Sigmoid colon (tissue), 7 donors: ENCODE measurements around the gene UVRAG. TPM values are rescaled to one million over a fixed set of nuclear protein-coding genes. Genes with fewer than 3 reads are reported as not detected.

Source experiments
- DNase-seq: peaks from one replicate; pipeline ENCODE4 v3.0.0-alpha.2; 2019
- H3K27ac ChIP-seq, 4 donors: fragments of 200-600 bp; sonication (generic); one replicate each; pipeline ENCODE4 v1.5.1; 2016 to 2019; ENCODE audit warnings: mild to moderate bottlenecking in 1 of 4
- H3K27me3 ChIP-seq, 3 donors: fragments of 200-600 bp; sonication (generic); one replicate each; pipeline ENCODE4 v1.5.1; 2019; ENCODE audit warnings: mild to moderate bottlenecking in 1 of 3
- H3K36me3 ChIP-seq, 4 donors: fragments of 200-600 bp; sonication (generic); one replicate each; pipeline ENCODE4 v1.5.1; 2016 to 2019
- H3K4me1 ChIP-seq, 4 donors: fragments of 200-600 bp; sonication (generic); one replicate each; pipeline ENCODE4 v1.5.1; 2017 to 2019
- H3K4me3 ChIP-seq, 4 donors: fragments of 200-600 bp; sonication (generic); one replicate each; pipeline ENCODE4 v1.5.1; 2017 to 2019; ENCODE audit warnings: mild to moderate bottlenecking in 2 of 4, moderate library complexity in 1 of 4
- H3K9me3 ChIP-seq, 4 donors: fragments of 200-600 bp in 3 of 4; sonication (generic) in 3 of 4; one replicate each; pipeline versions ENCODE4 v1.5.1 to v1.6.1; 2013 to 2019
- CTCF ChIP-seq, 4 experiments: fragments of 450-650 bp in 3 of 4; fragments of 200-600 bp in 1 of 4; IDR thresholded peaks; one replicate each; pipeline ENCODE4 v1.5.1; 2016 to 2019; ENCODE audit warnings: antibody characterized with exemption in 4 of 4, mild to moderate bottlenecking in 3 of 4, moderate library complexity in 2 of 4
- EP300 ChIP-seq, 4 donors: sonication (generic); formaldehyde crosslinking; IDR thresholded peaks; one replicate each; pipeline ENCODE4 v1.6.1; 2017; ENCODE audit warnings: antibody characterized with exemption in 4 of 4
- POLR2A ChIP-seq, 2 donors: fragments of 450-650 bp; IDR thresholded peaks; one replicate each; pipeline ENCODE4 v1.6.1; 2016; ENCODE audit warnings: antibody characterized with exemption in 2 of 2, mild to moderate bottlenecking in 2 of 2, moderate library complexity in 2 of 2
- POLR2AphosphoS5 ChIP-seq, 4 donors: sonication (generic); formaldehyde crosslinking; IDR thresholded peaks; one replicate each; pipeline ENCODE4 v1.6.1; 2017; ENCODE audit warnings: antibody characterized with exemption in 4 of 4
- WGBS, 2 donors: extraction: QIAGEN DNeasy Blood & Tissue Kit; methylation state at CpG; one replicate each; pipeline ENCODE4 v1.1.7; 2013; 5-methylcytosine and 5-hydroxymethylcytosine counted together
- intact Hi-C: fragments of 100-400 bp; cut with DNase I; formaldehyde crosslinking; loops from one replicate; pipeline ENCODE4 v1.15.1; 2023
- polyA plus RNA-seq, 3 donors: library from polyadenylated mRNA; stranded (reverse); fragments of 200-250 nt; gene quantifications; one replicate each; pipeline ENCODE4 v1.2.3, GENCODE V29; 2013
- total RNA-seq, 4 donors: library from RNA; depleted of rRNA; stranded (reverse); fragments of >200 nt; gene quantifications; one replicate each; pipeline ENCODE4 v1.1.0, GENCODE V29; 2016
- donor health status: healthy with polysubstance abuse.
- donor health status: Bipolar disorder and iron deficiency.
- donor health status: healthy.

Gene UVRAG
- total and polyA plus RNA-seq, 7 donors = 4.9 to 43.2 (median 29.3) TPM

DNA sequence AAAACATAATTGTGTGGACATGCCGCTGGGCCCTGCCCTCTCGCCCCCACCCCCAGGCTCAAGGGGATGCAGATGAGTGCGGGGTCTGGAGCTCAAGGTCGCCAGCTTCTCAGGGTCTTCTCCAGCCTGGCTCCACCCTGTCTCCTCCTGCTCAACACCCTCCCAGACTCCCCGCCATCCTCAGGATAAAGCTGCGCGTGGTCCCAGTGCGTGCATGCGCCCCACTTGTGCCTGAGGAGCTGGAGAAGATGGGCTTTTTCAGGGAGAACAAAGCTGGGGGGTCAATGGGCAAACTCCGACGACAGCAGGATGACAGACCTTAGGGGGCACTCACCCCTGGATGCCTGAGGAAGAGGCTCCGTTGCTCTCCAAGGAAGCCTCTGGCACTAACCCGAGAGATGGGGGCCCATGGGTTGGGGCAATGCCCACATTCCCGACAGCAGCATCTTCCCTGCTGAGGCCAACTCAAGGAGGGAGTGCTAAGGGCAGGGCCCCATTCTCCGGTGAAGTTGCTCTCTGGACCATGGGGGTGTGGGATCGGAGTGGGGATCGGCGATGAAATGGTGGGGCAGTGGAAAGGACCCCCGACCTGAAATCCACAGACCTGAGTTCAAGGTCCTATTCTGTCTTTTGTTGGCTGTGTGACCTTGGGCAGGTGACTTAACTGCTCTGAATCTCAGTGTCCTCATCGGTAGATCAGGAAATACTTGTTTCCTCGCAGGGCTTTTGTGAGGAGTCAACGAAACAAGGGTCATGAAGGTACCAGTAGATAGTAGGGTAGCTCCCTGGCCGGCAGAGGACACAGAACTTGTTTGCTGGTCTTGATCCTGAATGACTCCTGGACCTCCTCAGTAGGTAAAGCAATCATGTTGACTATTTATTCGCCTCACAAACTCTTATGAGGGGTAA is 343.6 kb downstream of the UVRAG start:
- H3K27ac ChIP-seq = no peak overlapping the region
- no peaks in the 10 kb centered on the region for H3K36me3 ChIP-seq
- H3K9me3 ChIP-seq = no peaks in the 10 kb centered on the region
- intact Hi-C loops = no loop called here
- no peak for DNase-seq
- WGBS, 2 donors = 82 to 84% methylated on average over 24 of the region's 24 CpGs
- no peak overlapping the region for H3K4me3 ChIP-seq
- no peaks in the 10 kb centered on the region for H3K27me3 ChIP-seq
- peaks cover 0 to 12% (median 10%) of the 10 kb centered on the region in 4 donors for H3K4me1 ChIP-seq
- no peak for TF ChIP-seq EP300 (IDR thresholded peaks at IDR 0.05)
- no peak for TF ChIP-seq POLR2AphosphoS5 (IDR thresholded peaks at IDR 0.05)
- no peak for TF ChIP-seq POLR2A (IDR thresholded peaks at IDR 0.05)
- TF ChIP-seq CTCF (IDR thresholded peaks at IDR 0.05) = no peak

DNA sequence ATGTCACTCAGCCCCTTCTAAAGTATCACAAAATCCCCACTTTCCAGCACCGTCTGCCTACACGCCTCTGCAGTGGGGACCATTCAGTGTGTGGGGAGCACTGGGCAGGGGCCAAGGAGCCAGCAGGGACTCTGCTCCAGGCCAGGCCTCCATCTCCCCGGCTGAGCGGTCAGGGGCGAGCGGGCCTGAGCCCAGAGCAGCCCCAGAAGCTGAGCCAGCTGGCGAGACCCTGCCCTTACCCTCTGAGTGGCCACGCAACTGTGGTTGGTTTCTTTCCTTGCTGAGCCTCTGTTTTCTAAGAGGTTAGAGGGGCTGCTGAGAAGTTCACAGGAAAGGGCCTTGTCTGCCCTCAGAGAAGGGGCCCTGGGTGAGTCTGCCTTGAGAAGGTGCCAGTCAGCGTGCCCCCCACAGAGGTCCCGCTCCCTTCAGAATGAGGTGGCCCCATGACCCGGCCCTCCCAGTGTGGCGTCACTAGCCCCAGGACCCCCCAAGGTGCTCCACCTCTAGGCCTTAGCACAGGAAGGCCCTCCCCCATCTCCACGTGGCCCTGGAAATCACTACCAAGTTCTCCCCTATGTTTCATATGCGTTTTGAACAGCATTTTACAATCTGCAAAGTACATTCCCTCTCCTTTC is 344.4 kb downstream of the UVRAG start:
- no peak for DNase-seq
- WGBS, 2 donors = 84% methylated on average over 14 of the region's 14 CpGs

DNA sequence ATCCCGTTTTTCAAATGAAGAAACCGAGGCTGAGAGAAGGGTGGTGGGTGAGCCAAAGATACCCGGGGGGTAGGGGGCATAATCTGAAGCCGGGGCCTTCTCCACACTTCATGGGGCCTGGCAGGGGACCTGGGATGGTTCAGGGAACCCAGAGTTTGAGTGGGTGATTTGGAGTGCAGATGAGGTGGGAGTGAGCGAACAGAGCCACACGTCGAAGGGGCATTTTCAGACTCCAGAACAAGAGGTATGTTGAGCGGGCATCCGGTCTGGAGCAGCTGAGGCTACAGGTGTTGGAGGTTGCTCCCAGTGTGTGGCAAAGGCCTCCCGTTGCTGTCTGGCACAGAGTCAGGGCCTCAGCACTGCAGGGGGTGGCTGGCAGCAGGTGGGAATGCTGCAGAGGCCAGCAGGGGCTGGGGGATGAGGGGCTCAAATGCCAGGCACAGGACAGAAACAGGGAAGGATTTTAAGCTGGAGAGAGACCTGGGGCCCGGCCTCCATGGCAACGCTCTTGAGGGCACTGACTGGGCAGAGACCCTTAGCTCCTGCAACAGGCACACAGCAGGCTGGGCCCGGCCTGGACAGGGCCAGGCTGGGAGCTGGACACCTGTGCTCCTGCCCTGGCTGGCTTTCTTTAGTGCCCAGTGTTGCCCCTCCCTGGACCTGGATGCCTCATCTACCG is 345.1 kb downstream of the UVRAG start:
- Histone ChIP-seq H3K4me1 (peaks cover 0 to 12% (median 10%) of the 10 kb centered on the region in 4 donors), H3K9me3 (no peaks in the 10 kb centered on the region), H3K4me3 (no peak overlapping the region), H3K36me3 (no peaks in the 10 kb centered on the region), H3K27ac (no peak overlapping the region), H3K27me3 (no peaks in the 10 kb centered on the region)
- no peak for DNase-seq
- intact Hi-C loops = no loop called here
- TF ChIP-seq EP300 (IDR thresholded peaks at IDR 0.05) (no peak), POLR2AphosphoS5 (IDR thresholded peaks at IDR 0.05) (no peak), CTCF (IDR thresholded peaks at IDR 0.05) (no peak), POLR2A (IDR thresholded peaks at IDR 0.05) (no peak)
- WGBS, 2 donors = 83 to 89% methylated on average over 14 of the region's 14 CpGs

More for the DNA sequence above, 344.4 kb downstream of the UVRAG start:
- Histone ChIP-seq H3K36me3 (no peaks in the 10 kb centered on the region), H3K4me3 (no peak overlapping the region), H3K4me1 (peaks cover 0 to 12% (median 10%) of the 10 kb centered on the region in 4 donors), H3K27me3 (no peaks in the 10 kb centered on the region), H3K27ac (no peak overlapping the region), H3K9me3 (no peaks in the 10 kb centered on the region)
- intact Hi-C loops = no loop called here
- TF ChIP-seq POLR2AphosphoS5 (IDR thresholded peaks at IDR 0.05) (no peak), EP300 (IDR thresholded peaks at IDR 0.05) (no peak), CTCF (IDR thresholded peaks at IDR 0.05) (no peak), POLR2A (IDR thresholded peaks at IDR 0.05) (no peak)

- no peak for TF ChIP-seq CTCF (IDR thresholded peaks at IDR 0.05)
- TF ChIP-seq EP300 (IDR thresholded peaks at IDR 0.05) = no peak
- DNase-seq = no peak
- intact Hi-C loops = no loop called here
Observed at GRCh38 chr11:76160856-76161255, 345.8 kb downstream of the UVRAG start.

More at GRCh38 chr11:76160856-76161255, 345.8 kb downstream of the UVRAG start:
- Histone ChIP-seq H3K36me3 (no peaks in the 10 kb centered on the region), H3K9me3 (no peaks in the 10 kb centered on the region), H3K27ac (no peak overlapping the region), H3K27me3 (no peaks in the 10 kb centered on the region), H3K4me1 (peaks cover 0 to 12% (median 10%) of the 10 kb centered on the region in 4 donors), H3K4me3 (no peak overlapping the region)
- WGBS, 2 donors = 83 to 87% methylated on average over 8 of the region's 8 CpGs
